NCI-H1930 (cell line): ENCODE results near the gene PDZD7.
A peak's percentile ranks its signal among the peaks of the same experiment; 100 is the strongest.

Experiments
- DNase-seq, 2 experiments: peaks; one replicate each; lab custom pipeline; 2025; lab: John Stamatoyannopoulos, UW

PDZD7 gene

DNA sequence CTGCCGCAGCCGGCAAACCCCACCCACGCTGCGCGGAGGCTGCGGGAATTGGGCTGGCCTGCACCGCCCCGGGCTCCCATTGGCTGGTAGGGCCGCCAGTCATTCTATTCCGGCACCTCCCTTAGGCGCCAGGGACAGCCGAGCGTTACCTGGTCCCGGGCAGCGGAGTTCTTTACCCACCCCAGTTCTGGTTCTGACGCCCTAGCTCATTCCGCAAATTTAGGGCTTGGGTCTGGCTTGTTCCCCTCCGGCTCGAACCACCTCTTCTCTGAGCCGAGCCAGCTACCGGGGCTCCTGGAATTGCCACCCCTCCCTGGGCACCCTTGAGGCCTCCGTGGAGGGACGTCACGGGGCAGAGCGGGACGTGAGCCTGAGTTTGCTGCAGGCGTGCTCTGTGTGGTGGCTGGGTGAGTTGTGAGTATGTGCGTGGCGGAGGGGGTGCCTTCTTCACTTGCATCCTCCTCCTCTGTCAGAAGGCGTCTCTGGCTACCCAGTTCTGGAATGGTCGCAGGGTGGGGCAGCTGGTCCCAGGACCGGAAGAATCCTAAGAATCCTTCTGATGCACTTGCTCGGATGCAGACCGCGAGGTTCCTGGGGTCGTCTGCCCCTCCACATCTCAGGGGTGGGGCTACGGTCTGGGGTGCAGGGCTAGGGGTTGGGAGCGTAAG, at the start of gene PDZD7, which contains the start of gene SFXN3:
TSS of gene PDZD7 (minus strand) at position 2 of the 668 bp plus-strand sequence. CDS start 910 bp downstream, outside the sequence.
TSS of gene SFXN3 (plus strand) at position 107 of the 668 bp plus-strand sequence. CDS start 3,461 bp downstream, outside the sequence.
- peak; percentile 64 to 80 for DNase-seq

DNA sequence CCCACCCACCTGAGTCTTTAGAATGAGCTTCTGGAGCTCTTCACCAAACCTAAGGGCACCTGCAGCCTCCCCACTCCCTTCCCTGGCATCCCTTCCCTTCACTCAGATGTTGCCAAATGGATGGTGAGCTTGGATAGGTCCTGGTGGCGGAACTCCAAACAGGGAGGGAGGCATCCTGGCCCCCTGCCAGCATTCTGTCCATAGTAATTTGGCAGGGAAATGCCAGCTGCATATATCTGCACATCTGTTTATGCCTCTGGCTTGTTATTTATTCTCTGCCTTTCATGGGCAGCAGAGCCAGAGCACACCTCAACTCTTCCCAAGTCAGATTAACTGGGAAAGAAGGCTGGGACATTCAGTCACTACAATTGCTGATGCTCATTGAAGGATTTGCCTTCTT, 48.9 kb upstream of the PDZD7 start:
- DNase-seq, result no peak

DNA sequence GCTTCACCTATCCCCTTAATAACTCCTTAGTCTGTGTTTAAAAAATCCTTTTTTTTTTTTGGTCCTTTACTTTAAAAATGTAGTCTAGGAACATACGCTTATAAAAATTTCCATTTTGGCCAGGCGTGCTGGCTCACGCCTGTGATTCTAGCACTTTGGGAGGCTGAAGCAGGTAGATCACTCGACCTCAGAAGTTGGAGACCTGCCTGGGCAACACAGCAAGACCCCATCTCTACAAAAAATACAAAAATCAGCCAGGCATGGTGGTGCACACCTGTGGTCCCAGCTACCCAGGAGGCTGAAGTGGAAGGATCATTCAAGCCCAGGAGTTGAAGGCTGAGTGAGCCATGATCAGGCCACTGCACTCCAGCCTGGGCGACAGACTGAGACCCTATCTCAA, 45.7 kb upstream of the PDZD7 start:
- DNase-seq, result no peak

DNA sequence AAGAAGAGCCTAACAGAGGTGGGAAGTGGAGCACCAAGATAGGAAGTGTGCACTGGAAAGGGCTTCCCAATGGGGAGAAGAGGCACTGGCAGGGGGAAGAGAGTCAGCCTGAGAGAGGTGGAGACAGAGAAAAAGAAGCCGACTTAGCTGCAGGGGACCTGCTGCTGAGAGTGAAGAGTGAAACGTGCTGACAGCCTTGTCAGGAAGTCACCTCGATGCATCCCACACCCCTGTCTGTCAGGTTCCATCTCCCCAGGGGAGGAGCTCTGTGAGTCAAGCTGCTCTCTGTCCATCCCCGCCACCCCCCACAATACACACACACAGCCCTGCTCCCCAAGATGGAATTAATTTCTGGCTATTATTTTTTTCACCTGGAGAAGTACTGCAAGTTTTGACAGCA, 44.8 kb upstream of the PDZD7 start:
- DNase-seq, result no peak

DNA sequence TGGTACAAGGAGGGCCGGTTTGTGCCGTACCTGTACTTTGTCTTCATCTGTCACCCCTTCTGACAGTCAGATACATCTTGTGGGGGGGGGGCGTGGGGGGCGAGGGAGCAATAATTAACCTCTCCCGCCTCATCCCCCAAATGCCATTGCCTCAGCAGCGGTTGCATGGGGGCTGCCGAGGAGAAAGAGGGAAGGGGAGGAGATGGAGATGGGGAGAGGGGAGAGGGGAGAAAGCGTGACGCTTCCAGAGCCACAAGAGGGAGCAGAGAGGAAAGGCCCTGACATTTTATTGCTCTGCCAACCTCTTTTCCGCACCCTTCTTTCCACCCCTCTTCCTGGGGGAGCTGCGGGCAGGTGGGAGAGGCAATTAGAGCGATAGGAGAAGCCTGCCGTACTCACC, 42.7 kb upstream of the PDZD7 start:
- DNase-seq, result no peak

DNA sequence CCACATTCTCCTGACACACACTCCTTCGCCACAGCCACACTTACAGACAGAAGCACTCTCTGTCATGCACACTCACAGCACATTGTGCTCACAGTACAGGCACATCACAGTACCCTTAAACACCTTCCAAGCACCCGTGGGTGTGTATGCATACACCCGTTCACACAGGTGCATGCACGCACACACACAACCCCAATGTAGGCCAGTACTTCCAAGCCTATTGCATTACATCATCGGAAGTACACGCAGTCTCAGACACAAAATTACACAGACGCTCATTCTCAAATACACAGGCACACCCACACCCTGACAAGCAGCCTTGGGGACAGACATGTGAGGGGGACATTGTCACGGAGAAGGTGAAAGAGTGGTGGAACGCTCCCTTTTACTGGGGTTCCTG, 42.0 kb upstream of the PDZD7 start:
- no peak for DNase-seq

DNA sequence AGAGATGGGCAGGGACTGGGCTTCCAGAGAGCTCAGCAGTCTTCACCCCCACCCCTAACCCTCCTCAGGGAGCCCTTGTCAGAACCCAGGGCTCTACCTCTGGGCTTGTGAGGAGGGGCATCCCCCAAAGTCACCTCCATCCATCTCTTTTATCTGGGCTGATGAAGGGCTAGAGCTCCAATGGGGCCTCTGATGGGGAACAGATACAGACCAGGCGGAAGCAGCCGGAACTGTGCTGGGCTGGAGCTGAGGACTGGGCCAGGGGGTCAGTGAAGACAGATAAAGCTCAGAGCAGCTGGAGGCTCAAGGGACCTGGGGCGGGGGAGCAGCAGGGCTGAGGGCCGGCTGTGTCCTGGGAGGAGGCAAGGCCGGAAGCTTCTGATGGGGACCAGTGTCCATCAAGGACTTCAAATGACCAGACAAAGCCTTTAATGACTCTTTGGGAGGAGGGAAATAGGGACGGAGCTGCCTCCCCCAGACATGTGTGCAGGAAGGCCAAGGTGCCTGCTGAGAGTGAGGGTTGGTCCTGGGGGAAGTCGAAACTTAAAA, 41.0 kb upstream of the PDZD7 start:
- DNase-seq, result no peak

DNA sequence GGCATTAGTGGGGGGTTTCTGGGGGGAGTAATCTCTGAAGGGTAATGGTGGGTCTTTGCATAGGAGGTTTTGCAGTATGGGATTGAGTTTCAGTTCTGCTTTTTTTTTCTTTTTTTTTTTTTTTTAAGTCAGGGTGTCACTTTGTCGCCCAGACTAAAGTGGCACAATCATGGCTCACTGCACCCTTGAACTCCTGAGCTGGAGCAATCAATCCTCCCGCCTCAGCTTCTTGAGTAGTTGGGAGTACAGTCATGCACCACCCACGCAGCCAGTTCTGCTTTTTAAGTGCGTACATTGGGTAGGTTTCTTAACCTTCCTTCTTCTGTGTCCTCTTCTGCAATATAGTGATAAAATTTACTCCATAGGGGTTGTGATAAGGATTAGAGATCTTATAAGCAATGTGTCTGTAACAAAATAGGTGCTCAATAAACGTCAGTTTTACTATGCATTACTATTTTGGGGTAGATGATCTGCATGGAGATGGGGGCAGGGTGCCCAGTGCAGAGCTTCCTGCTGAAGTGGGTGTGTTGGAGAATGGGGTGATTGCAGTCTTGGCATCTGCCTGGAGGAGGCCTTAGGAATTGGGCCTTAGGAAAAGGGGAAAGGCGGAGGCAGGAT, 40.4 kb upstream of the PDZD7 start:
- no peak for DNase-seq

DNA sequence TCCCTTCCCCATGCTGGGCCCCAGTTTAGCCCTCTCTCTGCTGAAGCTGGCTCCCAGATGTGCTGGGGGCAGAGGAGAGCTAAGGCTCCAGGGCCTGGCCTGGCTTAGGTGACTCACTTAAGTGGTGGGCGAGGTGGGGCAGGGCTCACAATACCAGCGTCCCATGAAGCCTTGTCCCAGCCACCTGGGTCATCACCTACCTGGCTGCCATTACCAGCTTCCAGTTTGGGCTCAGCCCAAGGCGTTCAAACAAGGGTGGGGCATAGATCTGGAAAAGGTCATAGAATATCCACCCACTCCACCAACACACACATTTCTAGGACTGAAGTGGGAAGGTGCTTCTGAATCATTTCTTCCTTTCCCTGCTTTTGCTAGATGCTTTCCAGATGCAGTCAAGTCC, 39.2 kb upstream of the PDZD7 start:
- DNase-seq, result no peak

DNA sequence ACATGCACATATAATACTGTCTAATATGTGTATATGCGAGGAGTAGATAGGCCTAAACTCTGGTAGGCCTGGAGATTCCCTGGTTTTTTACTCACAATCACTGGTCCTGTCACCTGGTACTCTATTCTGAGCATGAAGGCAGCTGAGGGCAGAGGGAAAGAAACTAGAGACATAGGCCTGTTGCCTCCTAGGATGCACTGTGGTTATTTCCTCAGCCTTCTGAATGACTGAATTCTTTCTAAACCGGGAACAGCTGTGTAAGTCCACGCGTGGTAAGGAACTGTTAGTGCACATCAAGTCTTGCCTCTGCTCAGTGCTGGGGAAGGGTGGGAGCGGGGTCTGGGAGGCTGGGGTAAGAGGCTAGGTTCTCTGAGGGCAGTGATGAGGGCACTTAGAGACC, 38.5 kb upstream of the PDZD7 start:
- no peak for DNase-seq

DNA sequence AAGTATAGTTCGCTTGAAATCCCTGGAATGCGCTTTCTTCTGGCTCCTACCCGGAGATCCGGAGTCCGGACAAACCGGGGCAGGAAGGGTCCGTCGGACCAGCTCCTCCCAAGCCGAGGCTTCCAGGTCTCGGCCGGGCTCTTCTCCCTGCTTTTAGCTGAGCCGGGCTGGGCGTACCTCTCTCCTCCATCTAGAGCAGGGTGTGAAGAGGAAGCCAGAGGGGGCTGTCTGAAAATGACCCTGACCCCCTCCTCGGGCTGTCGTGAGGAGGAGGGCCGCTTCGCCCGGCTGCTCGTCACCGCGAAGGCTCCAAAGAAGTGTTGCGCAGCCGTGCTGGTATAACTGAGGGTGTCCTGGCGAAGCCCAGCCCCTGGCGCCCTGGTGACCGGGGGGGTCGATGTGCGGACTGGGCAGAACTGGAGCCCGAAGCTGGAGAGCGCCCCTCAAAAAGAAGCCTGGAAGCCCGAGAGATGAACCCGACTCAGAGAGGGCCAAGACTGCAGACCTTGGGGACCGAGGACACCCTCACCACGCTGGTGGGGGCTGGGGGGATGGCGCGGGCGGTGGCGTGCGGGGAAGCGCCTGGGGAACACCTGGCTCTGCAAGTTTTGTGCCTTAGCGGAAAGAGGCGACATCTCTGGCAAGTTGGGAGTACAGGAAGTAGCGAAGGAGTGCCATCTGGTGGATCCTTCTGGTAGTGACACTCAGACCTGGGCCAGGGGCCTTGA, 36.6 kb upstream of the PDZD7 start:
- DNase-seq, result peak; percentile 38 to 63

DNA sequence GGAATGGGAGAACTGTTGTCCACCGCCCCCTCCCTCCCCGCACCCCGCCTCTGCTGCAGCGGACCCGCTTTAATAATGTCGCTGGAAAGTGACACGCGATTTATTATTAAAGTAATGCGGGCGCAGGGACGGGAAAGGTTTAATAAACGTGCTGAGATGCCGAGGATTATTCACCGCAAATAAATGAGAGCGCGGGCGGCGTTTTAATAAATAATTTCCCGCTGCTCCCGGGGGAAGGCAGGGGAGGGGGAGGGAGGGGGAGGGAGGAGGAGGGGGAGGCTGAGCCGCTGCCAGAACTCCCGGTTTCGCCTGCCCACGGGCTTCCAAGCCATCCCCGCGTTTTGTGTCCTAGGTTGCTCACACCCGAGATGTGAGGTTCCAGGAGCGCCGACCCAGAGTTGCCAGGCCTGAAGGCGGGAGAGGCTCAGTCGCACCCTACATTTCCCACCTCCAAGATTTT, 36.0 kb upstream of the PDZD7 start:
- no peak for DNase-seq

DNA sequence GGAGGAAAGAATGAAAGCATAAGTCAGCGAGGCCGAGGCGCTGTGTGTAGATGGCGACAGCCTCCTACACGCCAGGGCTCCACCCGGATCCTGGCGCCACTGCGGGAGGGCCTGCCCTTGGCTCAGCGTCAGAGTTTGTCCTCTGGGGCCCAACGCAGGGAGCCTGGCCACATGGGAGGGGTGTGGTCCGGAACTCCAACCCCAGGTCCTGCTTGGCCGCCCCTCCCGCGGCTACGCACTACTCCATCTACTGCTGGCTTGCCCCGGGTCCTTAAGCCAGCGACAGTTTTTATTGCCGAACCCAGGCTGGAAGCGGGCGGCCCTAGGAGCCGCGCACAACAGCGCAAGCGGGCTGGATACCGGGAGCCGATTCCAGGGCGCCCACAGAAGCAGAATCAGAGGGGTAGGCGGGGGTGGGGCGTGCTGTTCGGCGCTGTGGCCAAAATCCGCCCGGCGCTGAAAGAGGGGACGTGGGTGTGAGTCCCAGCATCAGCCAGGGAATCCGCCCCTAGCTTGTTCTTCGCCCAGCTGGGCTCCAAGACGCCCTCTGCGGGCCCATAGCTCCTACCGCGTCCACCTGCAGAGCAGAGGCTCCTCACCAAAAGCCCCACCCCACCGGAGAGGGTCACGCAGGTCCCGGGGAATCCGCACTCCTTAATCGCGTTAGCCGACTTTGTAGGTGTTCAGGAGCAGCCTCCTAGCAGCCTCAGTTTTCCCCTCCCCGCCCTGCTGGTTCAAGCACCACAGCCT, 35.4 kb upstream of the PDZD7 start:
- DNase-seq, result peak; percentile 7 to 35

DNA sequence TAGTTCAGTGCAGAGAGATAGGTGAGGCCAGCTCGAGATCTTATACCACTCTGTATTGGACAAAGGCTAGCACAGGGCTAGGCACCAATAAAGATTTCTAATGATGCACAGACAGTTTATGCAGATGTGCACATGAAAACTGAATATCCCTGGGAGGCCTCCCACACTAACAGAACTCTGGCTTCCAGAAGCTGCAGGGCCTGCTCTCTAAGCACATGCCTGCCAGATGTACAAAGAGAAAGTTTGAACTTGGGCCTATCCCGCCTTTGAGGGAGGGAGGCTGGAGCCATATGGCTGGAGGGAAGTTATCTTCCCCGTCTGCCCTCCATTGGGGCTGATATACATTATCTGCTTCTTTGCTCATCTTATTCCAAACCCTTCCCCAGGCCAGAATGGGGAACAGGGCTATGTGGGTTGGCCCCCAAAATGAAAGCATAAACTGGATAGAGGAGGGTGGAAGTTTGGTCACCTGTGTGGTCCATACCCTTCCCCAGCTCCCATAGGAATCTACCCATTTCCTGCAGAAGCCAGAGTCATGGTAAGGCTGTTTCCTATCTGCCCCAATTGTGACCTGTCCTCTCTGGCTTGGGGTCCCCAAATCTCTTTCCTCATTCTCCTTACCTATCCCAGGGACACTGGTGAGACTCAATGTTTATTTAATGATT, 34.7 kb upstream of the PDZD7 start:
- DNase-seq, result no peak

DNA sequence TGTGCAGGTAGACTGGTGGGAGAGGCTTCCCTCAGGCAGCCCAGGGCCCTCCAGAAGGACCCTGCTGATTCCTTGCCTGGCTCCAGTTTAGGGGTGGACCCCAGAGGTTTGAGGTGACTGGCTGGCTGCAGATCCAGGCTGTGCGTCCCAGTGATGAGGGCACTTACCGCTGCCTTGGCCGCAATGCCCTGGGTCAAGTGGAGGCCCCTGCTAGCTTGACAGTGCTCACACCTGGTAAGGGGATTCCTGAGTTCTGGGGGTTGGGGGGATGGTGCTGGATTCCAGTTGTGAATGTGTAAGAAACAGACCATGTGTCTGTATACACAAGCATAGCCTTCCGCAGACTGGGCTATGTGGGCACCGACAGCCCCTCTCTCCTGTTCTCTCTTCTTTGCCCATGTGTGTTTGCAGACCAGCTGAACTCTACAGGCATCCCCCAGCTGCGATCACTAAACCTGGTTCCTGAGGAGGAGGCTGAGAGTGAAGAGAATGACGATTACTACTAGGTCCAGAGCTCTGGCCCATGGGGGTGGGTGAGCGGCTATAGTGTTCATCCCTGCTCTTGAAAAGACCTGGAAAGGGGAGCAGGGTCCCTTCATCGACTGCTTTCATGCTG, 33.6 kb upstream of the PDZD7 start:
- DNase-seq, result no peak

DNA sequence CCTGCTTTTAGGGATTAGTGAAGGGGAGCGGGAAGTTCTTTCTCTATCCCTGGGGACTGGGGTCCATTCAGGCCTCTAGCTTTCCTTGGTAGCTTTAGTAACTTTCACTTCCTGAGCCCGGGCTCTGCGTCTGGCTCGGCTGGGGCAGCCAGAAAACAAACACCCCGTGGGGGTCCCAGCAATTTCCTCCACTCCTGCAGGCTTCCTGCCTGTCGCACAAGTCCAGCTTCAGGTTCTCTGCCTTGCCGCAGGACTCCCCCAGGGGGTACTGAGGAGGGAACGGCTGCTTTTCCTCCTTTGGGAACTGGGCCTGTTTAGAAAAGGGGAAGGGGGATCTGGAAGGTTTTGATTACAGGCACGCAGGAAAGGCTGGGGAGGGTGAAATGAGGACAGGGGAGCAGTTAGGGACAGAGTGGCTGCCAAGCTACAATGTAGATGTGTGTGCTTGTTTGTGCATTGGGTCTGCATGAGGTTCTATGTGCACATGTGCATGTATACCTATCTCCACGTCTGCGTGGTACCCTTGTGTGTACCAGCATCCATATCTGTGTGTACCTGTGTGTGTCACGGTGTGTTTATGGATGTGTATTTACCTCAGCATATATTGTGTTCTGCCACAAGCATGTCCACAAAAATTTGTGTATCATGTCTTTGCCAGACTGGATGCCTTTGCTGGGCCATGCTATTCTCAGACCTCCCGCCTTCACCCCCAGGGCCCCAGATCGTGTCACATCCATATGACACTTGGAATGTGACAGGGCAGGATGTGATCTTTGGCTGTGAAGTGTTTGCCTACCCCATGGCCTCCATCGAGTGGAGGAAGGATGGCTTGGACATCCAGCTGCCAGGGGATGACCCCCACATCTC, 32.9 kb upstream of the PDZD7 start:
- no peak for DNase-seq

DNA sequence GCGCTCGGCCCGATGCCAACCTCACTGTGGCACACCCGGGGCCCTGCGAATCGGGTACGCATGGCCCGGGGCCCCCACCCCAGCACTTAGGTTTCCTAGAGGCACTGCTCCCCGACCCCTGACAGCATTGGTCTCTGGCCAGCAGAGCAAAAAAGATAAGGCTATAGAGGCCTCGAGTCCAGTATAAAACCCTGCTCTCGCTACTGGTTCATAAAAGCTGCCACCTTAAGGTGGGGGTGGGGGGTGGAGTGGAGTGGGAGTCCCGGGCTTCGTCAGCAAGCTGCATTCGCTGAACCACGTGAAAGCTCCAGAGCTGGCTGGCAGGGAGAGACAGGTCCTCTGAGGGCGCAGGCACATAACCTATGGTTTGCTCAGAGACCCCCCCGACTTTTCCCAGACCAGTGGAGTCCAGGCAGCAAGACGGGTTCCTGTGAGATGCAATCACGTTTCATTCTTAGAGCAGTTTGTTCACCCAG, 32.2 kb upstream of the PDZD7 start:
- DNase-seq, result no peak

DNA sequence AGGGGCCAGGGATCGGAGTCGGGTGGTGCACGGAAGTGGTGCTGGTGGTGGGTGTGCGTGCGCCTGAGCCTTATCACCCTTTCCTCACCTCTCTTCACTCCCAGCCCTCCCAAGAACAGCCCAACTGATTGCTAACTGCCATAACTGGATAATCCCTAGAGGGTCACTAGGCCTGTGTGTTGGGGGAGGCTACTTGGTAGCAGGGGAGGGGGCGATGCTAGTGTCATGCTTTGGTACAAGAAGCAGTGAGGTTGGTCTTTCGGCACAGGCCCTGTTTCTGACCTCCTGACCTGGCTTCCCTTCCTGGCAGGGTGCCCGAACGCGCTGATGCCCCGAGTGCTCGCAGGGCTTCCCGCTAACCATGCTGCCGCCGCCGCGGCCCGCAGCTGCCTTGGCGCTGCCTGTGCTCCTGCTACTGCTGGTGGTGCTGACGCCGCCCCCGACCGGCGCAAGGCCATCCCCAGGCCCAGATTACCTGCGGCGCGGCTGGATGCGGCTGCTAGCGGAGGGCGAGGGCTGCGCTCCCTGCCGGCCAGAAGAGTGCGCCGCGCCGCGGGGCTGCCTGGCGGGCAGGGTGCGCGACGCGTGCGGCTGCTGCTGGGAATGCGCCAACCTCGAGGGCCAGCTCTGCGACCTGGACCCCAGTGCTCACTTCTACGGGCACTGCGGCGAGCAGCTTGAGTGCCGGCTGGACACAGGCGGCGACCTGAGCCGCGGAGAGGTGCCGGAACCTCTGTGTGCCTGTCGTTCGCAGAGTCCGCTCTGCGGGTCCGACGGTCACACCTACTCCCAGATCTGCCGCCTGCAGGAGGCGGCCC, 31.5 kb upstream of the PDZD7 start:
- DNase-seq, result peak; percentile 54 to 56

DNA sequence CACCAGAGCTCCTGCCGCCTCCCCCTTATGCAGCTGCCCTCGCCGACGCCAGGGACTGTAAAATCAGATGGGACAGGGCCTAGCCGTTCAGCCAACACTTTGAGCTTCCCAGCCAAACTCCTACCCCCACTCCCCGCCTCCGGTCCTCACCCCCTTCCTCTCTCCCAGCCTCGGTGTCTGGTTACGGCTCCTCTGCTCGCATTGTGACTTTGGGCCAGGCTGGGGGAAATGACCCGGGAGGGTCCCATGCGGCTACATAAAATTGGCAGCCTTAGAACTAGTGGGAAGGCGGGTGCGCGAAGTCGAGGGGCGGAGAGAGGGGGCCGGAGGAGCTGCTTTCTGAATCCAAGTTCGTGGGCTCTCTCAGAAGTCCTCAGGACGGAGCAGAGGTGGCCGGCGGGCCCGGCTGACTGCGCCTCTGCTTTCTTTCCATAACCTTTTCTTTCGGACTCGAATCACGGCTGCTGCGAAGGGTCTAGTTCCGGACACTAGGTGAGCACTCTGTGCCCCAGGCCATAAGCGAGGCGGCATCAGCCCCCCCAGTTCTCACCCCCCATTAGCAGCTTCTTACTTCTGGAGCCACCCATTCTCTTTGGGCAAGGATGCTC, 30.8 kb upstream of the PDZD7 start, which contains the start of gene KAZALD1:
TSS of gene KAZALD1 (plus strand) at position 366 of the 608 bp plus-strand sequence. CDS start 604 bp downstream, outside the sequence.
- no peak for DNase-seq
